Stimulated activated CD8-positive, alpha-beta memory T cell treated with anti-CD3 and anti-CD28 coated beads, Interleukin-4, amount 100 ng/mL, for 4 hours (primary cell): ENCODE data around the gene BMAL1.
"Not testable (repeated sequence)": the region's sequence is repeated elsewhere in the genome, so short reads cannot be mapped to it uniquely, and the experiment has no call there.

ENCODE experiments used
- DNase-seq, 2 donors: peaks; one replicate each; pipeline ENCODE4 v3.0.0-alpha.2; 2020; ENCODE audit warnings: low read depth in 2 of 2, low spot score in 1 of 2

Gene BMAL1

GRCh38 chr11:13375798-13376197 lies 98.2 kb downstream of the BMAL1 start:
- no peak for DNase-seq

GRCh38 chr11:13376402-13376801 lies 98.8 kb downstream of the BMAL1 start:
- DNase-seq = no peak

GRCh38 chr11:13376838-13377237 lies 99.2 kb downstream of the BMAL1 start:
- DNase-seq = no peak

GRCh38 chr11:13378316-13378715 lies 100.7 kb downstream of the BMAL1 start:
- no peak for DNase-seq

- DNase-seq = no peak
Observed at GRCh38 chr11:13380731-13381130, 103.1 kb downstream of the BMAL1 start.

GRCh38 chr11:13382751-13383150 lies 105.2 kb downstream of the BMAL1 start:
- DNase-seq = no peak

- no peak for DNase-seq
Observed at GRCh38 chr11:13384908-13385640, 107.5 kb downstream of the BMAL1 start.

- DNase-seq = no peak
Observed at GRCh38 chr11:13386567-13386966, 109.0 kb downstream of the BMAL1 start.

- no peak for DNase-seq
Observed at GRCh38 chr11:13388741-13389140, 111.2 kb downstream of the BMAL1 start.

GRCh38 chr11:13391217-13391616 lies 113.6 kb downstream of the BMAL1 start:
- DNase-seq = no peak

GRCh38 chr11:13398335-13398734 lies 120.7 kb downstream of the BMAL1 start:
- not testable (repeated sequence) for DNase-seq

- DNase-seq = no peak
Observed at GRCh38 chr11:13405220-13405619, 127.6 kb downstream of the BMAL1 start.

- DNase-seq = no peak
Observed at GRCh38 chr11:13415201-13415600, 137.6 kb downstream of the BMAL1 start.

- no peak for DNase-seq
Observed at GRCh38 chr11:13421561-13421960, 144.0 kb downstream of the BMAL1 start.

GRCh38 chr11:13423372-13423771 lies 145.8 kb downstream of the BMAL1 start:
- DNase-seq = no peak

GRCh38 chr11:13427440-13427839 lies 149.8 kb downstream of the BMAL1 start:
- no peak for DNase-seq

GRCh38 chr11:13429288-13429687 lies 151.7 kb downstream of the BMAL1 start:
- no peak for DNase-seq

- DNase-seq = no peak
Observed at GRCh38 chr11:13429836-13430235, 152.2 kb downstream of the BMAL1 start.

GRCh38 chr11:13433437-13433836 lies 155.8 kb downstream of the BMAL1 start:
- no peak for DNase-seq

GRCh38 chr11:13434247-13435205 lies 156.9 kb downstream of the BMAL1 start:
- DNase-seq = no peak

- not testable (repeated sequence) for DNase-seq
Observed at GRCh38 chr11:13436836-13437235, 159.2 kb downstream of the BMAL1 start.
